H9 (cell line): ENCODE data around the gene SPCS1. TPM values are rescaled to one million over a fixed set of nuclear protein-coding genes. Genes with fewer than 3 reads are reported as not detected.

Experiments
- DNase-seq: peaks from one replicate; pipeline ENCODE4 v3.0.0-alpha.2; 2017
- H2AFZ ChIP-seq: one replicate; pipeline ENCODE4 v1.6.1; 2013; ENCODE audit warnings: mild to moderate bottlenecking, low read length, control low read depth, moderate library complexity
- H2AK5ac ChIP-seq: 2 replicates; pipeline ENCODE4 v1.6.1; 2013; ENCODE audit warnings: low read length, control low read depth, mixed read lengths; ENCODE audit not compliant: insufficient read length
- H2BK120ac ChIP-seq: one replicate; pipeline ENCODE4 v1.6.1; 2013; ENCODE audit warnings: low read depth, mild to moderate bottlenecking, low read length, control low read depth, inconsistent platforms; ENCODE audit not compliant: poor library complexity, severe bottlenecking
- H2BK12ac ChIP-seq: 2 replicates; pipeline ENCODE4 v1.6.1; 2013; ENCODE audit warnings: low read length, control low read depth, mixed read lengths, low read depth; ENCODE audit not compliant: insufficient read length
- H2BK15ac ChIP-seq: 2 replicates; pipeline ENCODE4 v1.6.1; 2013; ENCODE audit warnings: low read depth, low read length, control low read depth
- H2BK20ac ChIP-seq: one replicate; pipeline ENCODE4 v1.6.1; 2013; ENCODE audit warnings: low read depth, mild to moderate bottlenecking, low read length, control low read depth, inconsistent platforms; ENCODE audit not compliant: poor library complexity, severe bottlenecking
- H2BK5ac ChIP-seq: 2 replicates; pipeline ENCODE4 v1.6.1; 2013; ENCODE audit warnings: low read length, control low read depth, mixed read lengths; ENCODE audit not compliant: insufficient read length
- H3K14ac ChIP-seq: 2 replicates; pipeline ENCODE4 v1.6.1; 2013; ENCODE audit warnings: low read length, control low read depth; ENCODE audit not compliant: insufficient read depth
- H3K18ac ChIP-seq: 2 replicates; pipeline ENCODE4 v1.6.1; 2013; ENCODE audit warnings: low read depth, mild to moderate bottlenecking, mixed read lengths, low read length, control low read depth; ENCODE audit not compliant: insufficient read length
- H3K23ac ChIP-seq: 2 replicates; pipeline ENCODE4 v1.6.1; 2013; ENCODE audit warnings: low read length, control low read depth, mixed read lengths, low read depth; ENCODE audit not compliant: insufficient read length
- H3K23me2 ChIP-seq: 2 replicates; pipeline ENCODE4 v1.6.1; 2013; ENCODE audit warnings: low read depth, mild to moderate bottlenecking, mixed read lengths, low read length, control low read depth; ENCODE audit not compliant: insufficient read length, poor library complexity, severe bottlenecking
- H3K27ac ChIP-seq: 2 replicates; pipeline ENCODE4 v1.5.1; 2013; ENCODE audit warnings: low read length, control low read depth, mixed read lengths, low read depth; ENCODE audit not compliant: insufficient read length
- H3K27me3 ChIP-seq: 2 replicates; pipeline ENCODE4 v1.6.1; 2013; ENCODE audit warnings: low read length, control low read depth, inconsistent platforms; ENCODE audit not compliant: insufficient read depth
- H3K4ac ChIP-seq: 2 replicates; pipeline ENCODE4 v1.6.1; 2013; ENCODE audit warnings: low read depth, mild to moderate bottlenecking, control low read depth, inconsistent platforms, low read length, moderate library complexity
- H3K4me1 ChIP-seq: 2 replicates; pipeline ENCODE4 v1.6.1; 2013; ENCODE audit warnings: low read length, control low read depth, inconsistent platforms; ENCODE audit not compliant: insufficient read depth
- H3K4me2 ChIP-seq: 2 replicates; pipeline ENCODE4 v1.6.1; 2013; ENCODE audit warnings: low read length, control low read depth, mixed read lengths; ENCODE audit not compliant: insufficient read length, insufficient read depth
- H3K56ac ChIP-seq: 2 replicates; pipeline ENCODE4 v1.6.1; 2013; ENCODE audit warnings: low read depth, mild to moderate bottlenecking, mixed read lengths, low read length, control low read depth; ENCODE audit not compliant: insufficient read length
- H3K79me1 ChIP-seq: 2 replicates; pipeline ENCODE4 v1.6.1; 2013; ENCODE audit warnings: low read depth, mild to moderate bottlenecking, moderate library complexity, low read length, control low read depth, inconsistent platforms; ENCODE audit not compliant: insufficient read depth, poor library complexity, severe bottlenecking
- H3K79me2 ChIP-seq: 2 replicates; pipeline ENCODE4 v1.6.1; 2013; ENCODE audit warnings: low read length, control low read depth, inconsistent platforms; ENCODE audit not compliant: insufficient read depth
- H3K9ac ChIP-seq: 2 replicates; pipeline ENCODE4 v1.6.1; 2013; ENCODE audit warnings: low read length, control low read depth, mixed read lengths; ENCODE audit not compliant: insufficient read length; ENCODE audit errors: extremely low read depth
- H3K9me3 ChIP-seq: one replicate; pipeline ENCODE4 v1.6.1; 2013; ENCODE audit warnings: low read depth, low read length, inconsistent platforms; ENCODE audit not compliant: control insufficient read depth
- H3T11ph ChIP-seq: one replicate; pipeline ENCODE4 v1.6.1; 2013; ENCODE audit warnings: mild to moderate bottlenecking, low read length, control low read depth, inconsistent platforms
- H4K20me1 ChIP-seq: one replicate; pipeline ENCODE4 v1.6.1; 2013; ENCODE audit not compliant: control insufficient read depth, insufficient read length, insufficient read depth
- H4K5ac ChIP-seq: 2 replicates; pipeline ENCODE4 v1.6.1; 2013; ENCODE audit warnings: low read depth, mild to moderate bottlenecking, mixed read lengths, low read length, control low read depth; ENCODE audit not compliant: insufficient read length
- H4K8ac ChIP-seq: replicated peaks from 2 replicates; pipeline ENCODE4 v1.6.1; 2013; ENCODE audit warnings: low read length, control low read depth, mixed read lengths, low read depth; ENCODE audit not compliant: insufficient read length
- H4K91ac ChIP-seq: 2 replicates; pipeline ENCODE4 v1.6.1; 2013; ENCODE audit warnings: low read depth, mild to moderate bottlenecking, moderate library complexity, mixed read lengths, low read length, control low read depth; ENCODE audit not compliant: insufficient read length
- H3K27ac Mint-ChIP-seq, 3 experiments: 2 replicates in 2 of 3; 3 replicates in 1 of 3; pipeline ENCODE4 v1.8.0; 2020 to 2021; ENCODE audit warnings: mixed read lengths in 3 of 3, mild to moderate bottlenecking in 1 of 3, moderate library complexity in 1 of 3
- H3K27me3 Mint-ChIP-seq: 2 replicates; pipeline ENCODE4 v1.8.0; 2021; ENCODE audit warnings: low read depth, mild to moderate bottlenecking, moderate library complexity, mixed read lengths
- H3K36me3 Mint-ChIP-seq, 3 experiments: 2 replicates in 2 of 3; 3 replicates in 1 of 3; pipeline ENCODE4 v1.8.0; 2020 to 2021; ENCODE audit warnings: low read depth in 3 of 3, mixed read lengths in 3 of 3; ENCODE audit not compliant: insufficient read depth in 1 of 3
- H3K4me1 Mint-ChIP-seq, 2 experiments: 2 replicates each; pipeline ENCODE4 v1.8.0; 2020; ENCODE audit warnings: mixed read lengths in 2 of 2
- H3K4me3 Mint-ChIP-seq, 2 experiments: 2 replicates in 1 of 2; 3 replicates in 1 of 2; pipeline ENCODE4 v1.8.0; 2020 to 2021; ENCODE audit warnings: mild to moderate bottlenecking in 2 of 2, mixed read lengths in 2 of 2, moderate library complexity in 1 of 2
- H3K9me3 Mint-ChIP-seq, 2 experiments: 2 replicates in 1 of 2; 3 replicates in 1 of 2; pipeline ENCODE4 v1.8.0; 2020; ENCODE audit warnings: mild to moderate bottlenecking in 2 of 2, mixed read lengths in 2 of 2, moderate library complexity in 1 of 2
- WGBS: extraction: QIAGEN DNeasy Blood & Tissue Kit; methylation state at CpG from one replicate; pipeline ENCODE4 v1.1.7; 2013; ENCODE audit warnings: missing lambda C conversion rate, low lambda C conversion rate, mixed read lengths; ENCODE audit not compliant: insufficient read length; ENCODE audit errors: extremely low coverage; 5-methylcytosine and 5-hydroxymethylcytosine counted together
- total RNA-seq: library from RNA; stranded (reverse); gene quantifications from 2 replicates; pipeline ENCODE4 v1.2.1, GENCODE V29; 2021
- TF ChIP-seq, protein P1 (sequence below): fragments of 200-600 bp; sonication (generic); conservative IDR thresholded peaks from 3 replicates; pipeline ENCODE4 v1.8.0; 2021; ENCODE audit warnings: antibody characterized with exemption, mild to moderate bottlenecking

SPCS1 gene
- total RNA-seq, 1 experiment from 2014 or later = 106 TPM

DNA sequence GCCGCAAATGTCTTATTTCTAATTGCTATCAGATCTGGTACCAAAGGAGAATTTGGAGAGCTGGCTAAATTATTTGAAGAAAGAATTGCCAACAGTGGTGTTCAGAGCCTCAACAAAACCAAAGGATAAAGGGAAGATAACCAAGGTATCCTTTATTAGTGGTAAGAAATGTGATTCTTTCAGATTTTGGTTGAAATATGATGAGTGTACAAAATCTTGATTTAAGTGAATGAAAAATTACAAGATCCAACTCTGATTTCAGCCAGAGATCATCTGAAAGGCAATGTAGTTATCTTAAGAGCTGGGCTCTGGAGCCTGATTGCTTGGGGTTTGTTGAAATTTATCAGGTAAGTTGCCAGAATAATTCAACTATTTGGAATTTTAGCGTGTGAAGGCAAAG is 15.3 kb upstream of the SPCS1 start:
- H3K4me1 Mint-ChIP-seq = peaks cover 7 to 10% of the 10 kb centered on the region in 2 experiments; a peak in 2 of 4 replicates
- H3K4me2 ChIP-seq = no peak overlapping the region
- no peak overlapping the region for H3K27ac ChIP-seq

More for the DNA sequence above, 15.3 kb upstream of the SPCS1 start:
- Histone ChIP-seq H4K20me1 (no peaks in the 10 kb centered on the region), H2BK5ac (no peak overlapping the region), H3K4me1 (no peaks in the 10 kb centered on the region), H2BK20ac (no peak overlapping the region), H2AK5ac (no peak overlapping the region), H3K79me2 (peaks cover 12% of the 10 kb centered on the region; the same call in 1 of the 2 replicates), H3K23me2 (peaks cover 3% of the 10 kb centered on the region), H2BK120ac (no peak overlapping the region), H3K14ac (no peak overlapping the region), H4K8ac (no peak overlapping the region), H4K91ac (no peak overlapping the region), H3T11ph (no peak overlapping the region), H4K5ac (no peak overlapping the region), H3K18ac (no peak overlapping the region), H3K9me3 (no peaks in the 10 kb centered on the region), H3K23ac (no peak overlapping the region), H3K27me3 (no peaks in the 10 kb centered on the region), H2BK15ac (no peak overlapping the region), H3K79me1 (peaks cover 16% of the 10 kb centered on the region), H3K56ac (no peak overlapping the region), H2AFZ (no peak overlapping the region), H2BK12ac (no peak overlapping the region), H3K4ac (no peak overlapping the region), H3K9ac (no peak overlapping the region)
- Mint-ChIP-seq H3K27me3 (peaks cover 3% of the 10 kb centered on the region; the same call in 1 of the 2 replicates), H3K36me3 (peaks cover 79 to 98% (median 95%) of the 10 kb centered on the region in 3 experiments), H3K9me3 (no peaks in the 10 kb centered on the region), H3K27ac (peak overlapping the region in 2 of 3 experiments; percentile 36 to 41; a peak in 1 of 7 replicates), H3K4me3 (no peak overlapping the region; a peak in 1 of 5 replicates)
- TF ChIP-seq, protein P1, sequence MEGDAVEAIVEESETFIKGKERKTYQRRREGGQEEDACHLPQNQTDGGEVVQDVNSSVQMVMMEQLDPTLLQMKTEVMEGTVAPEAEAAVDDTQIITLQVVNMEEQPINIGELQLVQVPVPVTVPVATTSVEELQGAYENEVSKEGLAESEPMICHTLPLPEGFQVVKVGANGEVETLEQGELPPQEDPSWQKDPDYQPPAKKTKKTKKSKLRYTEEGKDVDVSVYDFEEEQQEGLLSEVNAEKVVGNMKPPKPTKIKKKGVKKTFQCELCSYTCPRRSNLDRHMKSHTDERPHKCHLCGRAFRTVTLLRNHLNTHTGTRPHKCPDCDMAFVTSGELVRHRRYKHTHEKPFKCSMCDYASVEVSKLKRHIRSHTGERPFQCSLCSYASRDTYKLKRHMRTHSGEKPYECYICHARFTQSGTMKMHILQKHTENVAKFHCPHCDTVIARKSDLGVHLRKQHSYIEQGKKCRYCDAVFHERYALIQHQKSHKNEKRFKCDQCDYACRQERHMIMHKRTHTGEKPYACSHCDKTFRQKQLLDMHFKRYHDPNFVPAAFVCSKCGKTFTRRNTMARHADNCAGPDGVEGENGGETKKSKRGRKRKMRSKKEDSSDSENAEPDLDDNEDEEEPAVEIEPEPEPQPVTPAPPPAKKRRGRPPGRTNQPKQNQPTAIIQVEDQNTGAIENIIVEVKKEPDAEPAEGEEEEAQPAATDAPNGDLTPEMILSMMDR = no peak
- WGBS = no CpG with 5 or more reads among the region's 2 CpGs
- DNase-seq = no peak
